ENCODE data around the gene SYNGR3.

DNA sequence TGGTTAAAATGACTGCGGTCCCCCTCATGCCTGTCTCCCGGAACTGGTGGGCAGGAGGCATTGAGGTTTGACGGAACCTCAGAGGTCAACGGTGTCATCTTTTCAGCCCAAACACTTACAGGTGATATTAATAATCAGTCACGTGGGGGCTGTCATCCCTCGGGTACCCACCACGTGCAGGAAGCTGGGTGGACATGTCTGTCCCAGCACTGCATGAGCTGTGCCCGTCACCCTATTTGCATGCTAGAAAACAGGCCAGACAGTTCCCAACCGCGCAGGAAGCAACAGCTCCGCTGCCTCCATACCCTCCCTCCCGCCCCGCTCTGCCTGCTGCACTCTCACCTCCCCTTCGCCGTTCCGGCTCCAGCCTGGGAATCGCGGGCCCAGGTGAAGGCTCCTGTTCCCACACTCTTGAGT lies 1.4 kb downstream of the SYNGR3 start:
- TF ChIP-seq, protein P1, sequence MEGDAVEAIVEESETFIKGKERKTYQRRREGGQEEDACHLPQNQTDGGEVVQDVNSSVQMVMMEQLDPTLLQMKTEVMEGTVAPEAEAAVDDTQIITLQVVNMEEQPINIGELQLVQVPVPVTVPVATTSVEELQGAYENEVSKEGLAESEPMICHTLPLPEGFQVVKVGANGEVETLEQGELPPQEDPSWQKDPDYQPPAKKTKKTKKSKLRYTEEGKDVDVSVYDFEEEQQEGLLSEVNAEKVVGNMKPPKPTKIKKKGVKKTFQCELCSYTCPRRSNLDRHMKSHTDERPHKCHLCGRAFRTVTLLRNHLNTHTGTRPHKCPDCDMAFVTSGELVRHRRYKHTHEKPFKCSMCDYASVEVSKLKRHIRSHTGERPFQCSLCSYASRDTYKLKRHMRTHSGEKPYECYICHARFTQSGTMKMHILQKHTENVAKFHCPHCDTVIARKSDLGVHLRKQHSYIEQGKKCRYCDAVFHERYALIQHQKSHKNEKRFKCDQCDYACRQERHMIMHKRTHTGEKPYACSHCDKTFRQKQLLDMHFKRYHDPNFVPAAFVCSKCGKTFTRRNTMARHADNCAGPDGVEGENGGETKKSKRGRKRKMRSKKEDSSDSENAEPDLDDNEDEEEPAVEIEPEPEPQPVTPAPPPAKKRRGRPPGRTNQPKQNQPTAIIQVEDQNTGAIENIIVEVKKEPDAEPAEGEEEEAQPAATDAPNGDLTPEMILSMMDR (IDR thresholded peaks at IDR 0.05), result no peak
- TF ChIP-seq POLR2A (IDR thresholded peaks at IDR 0.05), result no peak

Data from prostate gland (tissue), 2 donors.